Thyroid gland (tissue), 4 donors: ENCODE data around the gene RAP1GAP2.

Experiments
- CTCF ChIP-seq, 6 experiments: fragments of 200-600 bp in 3 of 6; fragments of 450-650 bp in 3 of 6; sonication (generic) in 3 of 6; IDR thresholded peaks; one replicate each; pipeline ENCODE4 v1.5.1; 2016 to 2019; ENCODE audit warnings: antibody characterized with exemption in 6 of 6, mild to moderate bottlenecking in 2 of 6, inconsistent platforms in 1 of 6, moderate library complexity in 1 of 6
- POLR2A ChIP-seq, 2 donors: fragments of 450-650 bp; IDR thresholded peaks; one replicate each; pipeline ENCODE4 v1.6.1; 2017; ENCODE audit warnings: antibody characterized with exemption in 2 of 2, mild to moderate bottlenecking in 2 of 2, moderate library complexity in 1 of 2

DNA sequence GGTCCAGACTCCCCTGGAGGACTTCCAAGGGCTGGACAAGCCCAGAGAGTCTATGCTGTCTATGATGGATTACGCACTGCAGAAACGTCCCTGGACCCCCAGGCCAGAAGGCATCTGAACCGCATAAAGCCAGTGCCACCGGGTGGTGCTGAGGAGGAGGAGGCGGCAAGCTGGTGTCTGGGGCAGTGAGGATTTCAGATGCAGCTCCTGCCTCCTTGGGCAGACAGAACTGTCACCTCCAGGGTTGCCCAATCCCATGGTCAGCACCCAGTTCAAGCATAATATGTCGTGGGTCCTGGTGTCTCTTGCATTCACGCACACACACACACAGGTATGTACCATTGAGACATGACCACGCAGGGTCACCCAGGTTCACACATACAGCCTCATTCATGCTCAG is 25.6 kb downstream of the RAP1GAP2 start:
- no peak for TF ChIP-seq CTCF (IDR thresholded peaks at IDR 0.05)
- TF ChIP-seq POLR2A (IDR thresholded peaks at IDR 0.05): no peak
